HepG2 (cell line): ENCODE results near the gene POLR3H.

Experiments
- EP300 ChIP-seq, 3 experiments: sonication (generic) in 1 of 3; formaldehyde crosslinking in 1 of 3; IDR thresholded peaks; 2 replicates each; pipeline versions ENCODE4 v1.5.1 to v1.6.1; 2011 to 2020; ENCODE audit warnings: low read depth in 2 of 3, low read length in 2 of 3, borderline replicate concordance in 1 of 3, improper control_type of control experiment in 1 of 3, mild to moderate bottlenecking in 1 of 3, missing genetic modification reagents in 1 of 3, moderate library complexity in 1 of 3
- GLI4 ChIP-seq: sonication (generic); formaldehyde crosslinking; IDR thresholded peaks from 2 replicates; pipeline ENCODE4 v1.5.1; 2020; ENCODE audit warnings: missing genetic modification reagents, mild to moderate bottlenecking, moderate library complexity, borderline replicate concordance
- REST ChIP-seq, 2 experiments: IDR thresholded peaks; 2 replicates each; pipeline ENCODE4 v1.6.1; 2011 to 2012; ENCODE audit warnings: low read length in 2 of 2, borderline replicate concordance in 1 of 2, low read depth in 1 of 2, mild to moderate bottlenecking in 1 of 2, moderate library complexity in 1 of 2
- ZBTB46 ChIP-seq: sonication (generic); formaldehyde crosslinking; IDR thresholded peaks from 2 replicates; pipeline ENCODE4 v1.4.0; 2020; ENCODE audit warnings: mild to moderate bottlenecking, missing genetic modification reagents, borderline replicate concordance
- ZNF543 ChIP-seq: sonication (generic); formaldehyde crosslinking; IDR thresholded peaks from 2 replicates; pipeline ENCODE4 v1.4.0; 2020; ENCODE audit warnings: mild to moderate bottlenecking, missing genetic modification reagents
- ZNF616 ChIP-seq: sonication (generic); formaldehyde crosslinking; IDR thresholded peaks from 2 replicates; pipeline ENCODE4 v1.5.0; 2020; ENCODE audit warnings: low read depth, mild to moderate bottlenecking, missing genetic modification reagents
- ZNF768 ChIP-seq: sonication (generic); formaldehyde crosslinking; IDR thresholded peaks from 2 replicates; pipeline ENCODE4 v1.4.0; 2020; ENCODE audit warnings: missing genetic modification reagents
- ZSCAN5A ChIP-seq: sonication (generic); formaldehyde crosslinking; IDR thresholded peaks from 2 replicates; pipeline ENCODE4 v1.8.0; 2022; ENCODE audit warnings: mild to moderate bottlenecking, missing genetic modification reagents, borderline replicate concordance
- TF ChIP-seq, protein P1 (sequence below): sonication (generic); formaldehyde crosslinking; IDR thresholded peaks from 2 replicates; pipeline ENCODE4 v1.5.0; 2020; ENCODE audit warnings: mild to moderate bottlenecking, missing genetic modification reagents, moderate library complexity

- TF ChIP-seq ZBTB46 (CRISPR knock-in tag), result no peak
- no peak for TF ChIP-seq EP300 (IDR thresholded peaks at IDR 0.05; ENCODE audit: low read depth in 2 of 2, low read length in 2 of 2)
- no peak for TF ChIP-seq EP300 (CRISPR knock-in tag; IDR thresholded peaks at IDR 0.05; ENCODE audit: borderline replicate concordance)
- TF ChIP-seq, protein P1, sequence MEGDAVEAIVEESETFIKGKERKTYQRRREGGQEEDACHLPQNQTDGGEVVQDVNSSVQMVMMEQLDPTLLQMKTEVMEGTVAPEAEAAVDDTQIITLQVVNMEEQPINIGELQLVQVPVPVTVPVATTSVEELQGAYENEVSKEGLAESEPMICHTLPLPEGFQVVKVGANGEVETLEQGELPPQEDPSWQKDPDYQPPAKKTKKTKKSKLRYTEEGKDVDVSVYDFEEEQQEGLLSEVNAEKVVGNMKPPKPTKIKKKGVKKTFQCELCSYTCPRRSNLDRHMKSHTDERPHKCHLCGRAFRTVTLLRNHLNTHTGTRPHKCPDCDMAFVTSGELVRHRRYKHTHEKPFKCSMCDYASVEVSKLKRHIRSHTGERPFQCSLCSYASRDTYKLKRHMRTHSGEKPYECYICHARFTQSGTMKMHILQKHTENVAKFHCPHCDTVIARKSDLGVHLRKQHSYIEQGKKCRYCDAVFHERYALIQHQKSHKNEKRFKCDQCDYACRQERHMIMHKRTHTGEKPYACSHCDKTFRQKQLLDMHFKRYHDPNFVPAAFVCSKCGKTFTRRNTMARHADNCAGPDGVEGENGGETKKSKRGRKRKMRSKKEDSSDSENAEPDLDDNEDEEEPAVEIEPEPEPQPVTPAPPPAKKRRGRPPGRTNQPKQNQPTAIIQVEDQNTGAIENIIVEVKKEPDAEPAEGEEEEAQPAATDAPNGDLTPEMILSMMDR (CRISPR knock-in tag), result no peak
- no peak for TF ChIP-seq ZSCAN5A
- TF ChIP-seq ZNF616 (CRISPR knock-in tag), result no peak
- TF ChIP-seq ZNF543 (CRISPR knock-in tag), result no peak
- no peak for TF ChIP-seq GLI4 (CRISPR knock-in tag)
- no peak for TF ChIP-seq ZNF768 (CRISPR knock-in tag)
- no peak for TF ChIP-seq REST (IDR thresholded peaks at IDR 0.05; ENCODE audit: borderline replicate concordance in 1 of 2, low read depth in 1 of 2, low read length in 2 of 2)
These were observed 38.4 kb upstream of the POLR3H start for GRCh38 chr22:41582694-41583093.
